AG08396 (cell line): ENCODE data around the gene IFT172.
"Not testable (repeated sequence)": the region's sequence is repeated elsewhere in the genome, so short reads cannot be mapped to it uniquely, and the experiment has no call there.

Experiments
- DNase-seq: peaks from one replicate; pipeline ENCODE4 v3.0.0; 2012; ENCODE audit warnings: low spot score, mixed read lengths

Gene IFT172

GRCh38 chr2:27489498-27490397, at the start of gene IFT172:
IFT172 (minus strand) TSS chr2:27489743; CDS start chr2:27489653, 90 bp downstream.
- DNase-seq, result peak; percentile 98

- not testable (repeated sequence) for DNase-seq
Observed at GRCh38 chr2:27538839-27539450, 49.4 kb upstream of the IFT172 start.

GRCh38 chr2:27537287-27537686, 47.7 kb upstream of the IFT172 start:
- no peak for DNase-seq

GRCh38 chr2:27531983-27532382, 42.4 kb upstream of the IFT172 start:
- no peak for DNase-seq

- no peak for DNase-seq
Observed at GRCh38 chr2:27527182-27527581, 37.6 kb upstream of the IFT172 start.

- DNase-seq, result no peak
Observed at GRCh38 chr2:27522400-27522945, 32.9 kb upstream of the IFT172 start.

GRCh38 chr2:27520316-27520715, 30.8 kb upstream of the IFT172 start:
- DNase-seq, result no peak

- no peak for DNase-seq
Observed at GRCh38 chr2:27518782-27519113, 29.2 kb upstream of the IFT172 start.

GRCh38 chr2:27518113-27518781, 28.7 kb upstream of the IFT172 start:
- DNase-seq, result no peak

GRCh38 chr2:27509326-27509725, 19.8 kb upstream of the IFT172 start:
- no peak for DNase-seq

GRCh38 chr2:27507293-27507692, 17.8 kb upstream of the IFT172 start:
- no peak for DNase-seq

GRCh38 chr2:27506587-27506986, 17.0 kb upstream of the IFT172 start:
- no peak for DNase-seq

- DNase-seq, result no peak
Observed at GRCh38 chr2:27502142-27502541, 12.6 kb upstream of the IFT172 start.

- no peak for DNase-seq
Observed at GRCh38 chr2:27501042-27501441, 11.5 kb upstream of the IFT172 start.

GRCh38 chr2:27498975-27499374, 9.4 kb upstream of the IFT172 start:
- DNase-seq, result no peak

GRCh38 chr2:27497288-27497627, 7.7 kb upstream of the IFT172 start:
- DNase-seq, result no peak

- DNase-seq, result peak; percentile 46
Observed at GRCh38 chr2:27496357-27497287, 7.1 kb upstream of the IFT172 start, which contains the start of gene GCKR. GCKR (plus strand) TSS chr2:27496839; CDS start chr2:27496905, 66 bp downstream.

GRCh38 chr2:27495840-27496356, 6.4 kb upstream of the IFT172 start:
- no peak for DNase-seq

- peak; percentile 76 for DNase-seq
Observed at GRCh38 chr2:27494944-27495554, 5.5 kb upstream of the IFT172 start, which contains the start of gene FNDC4. FNDC4 (minus strand) TSS chr2:27495200; CDS start chr2:27494679, 521 bp downstream.

- DNase-seq, result peak; percentile 45
Observed at GRCh38 chr2:27494284-27494943, 4.9 kb upstream of the IFT172 start.
